ENCODE measurements around the gene CCT7.

DNA sequence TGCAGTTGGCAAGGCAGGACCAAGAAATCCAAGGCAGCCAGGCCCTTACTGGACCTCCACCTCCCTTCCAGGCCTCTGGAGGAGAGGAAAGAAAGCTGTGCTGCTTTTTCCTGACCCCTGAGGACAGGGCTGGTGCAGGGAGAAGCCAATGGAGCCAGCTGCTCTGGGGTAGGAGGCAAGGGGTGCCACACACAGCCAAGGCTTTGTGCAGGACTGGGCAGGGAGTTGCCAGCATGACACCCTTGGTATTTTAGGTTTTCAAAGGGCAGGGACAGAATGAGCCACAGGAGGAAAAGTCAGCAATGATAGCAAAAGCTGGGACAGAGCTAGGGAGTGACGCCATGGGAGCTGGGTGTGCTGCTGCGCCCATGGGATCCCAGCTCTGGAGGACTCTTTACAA lies 22.9 kb downstream of the CCT7 start:
- TF ChIP-seq, protein P1, sequence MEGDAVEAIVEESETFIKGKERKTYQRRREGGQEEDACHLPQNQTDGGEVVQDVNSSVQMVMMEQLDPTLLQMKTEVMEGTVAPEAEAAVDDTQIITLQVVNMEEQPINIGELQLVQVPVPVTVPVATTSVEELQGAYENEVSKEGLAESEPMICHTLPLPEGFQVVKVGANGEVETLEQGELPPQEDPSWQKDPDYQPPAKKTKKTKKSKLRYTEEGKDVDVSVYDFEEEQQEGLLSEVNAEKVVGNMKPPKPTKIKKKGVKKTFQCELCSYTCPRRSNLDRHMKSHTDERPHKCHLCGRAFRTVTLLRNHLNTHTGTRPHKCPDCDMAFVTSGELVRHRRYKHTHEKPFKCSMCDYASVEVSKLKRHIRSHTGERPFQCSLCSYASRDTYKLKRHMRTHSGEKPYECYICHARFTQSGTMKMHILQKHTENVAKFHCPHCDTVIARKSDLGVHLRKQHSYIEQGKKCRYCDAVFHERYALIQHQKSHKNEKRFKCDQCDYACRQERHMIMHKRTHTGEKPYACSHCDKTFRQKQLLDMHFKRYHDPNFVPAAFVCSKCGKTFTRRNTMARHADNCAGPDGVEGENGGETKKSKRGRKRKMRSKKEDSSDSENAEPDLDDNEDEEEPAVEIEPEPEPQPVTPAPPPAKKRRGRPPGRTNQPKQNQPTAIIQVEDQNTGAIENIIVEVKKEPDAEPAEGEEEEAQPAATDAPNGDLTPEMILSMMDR (IDR thresholded peaks at IDR 0.05; ENCODE audit: poor library complexity, severe bottlenecking), result no peak
- TF ChIP-seq POLR2AphosphoS5 (IDR thresholded peaks at IDR 0.05) (no peak), MXI1 (conservative IDR thresholded peaks at IDR 0.05; ENCODE audit: poor library complexity, severe bottlenecking) (no peak)

Measured in neural cell (in vitro differentiated cells).